ENCODE measurements around the gene FASN.
"Not testable (repeated sequence)": the region's sequence is repeated elsewhere in the genome, so short reads cannot be mapped to it uniquely, and the experiment has no call there.

Gene FASN

GRCh38 chr17:82054351-82055022, 43.5 kb downstream of the FASN start:
- no peak for DNase-seq

- no peak for DNase-seq
Measured at GRCh38 chr17:82053556-82054263, 44.3 kb downstream of the FASN start.

- DNase-seq, result no peak
Measured at GRCh38 chr17:82053130-82053529, 44.9 kb downstream of the FASN start.

GRCh38 chr17:82052638-82053059, 45.4 kb downstream of the FASN start:
- DNase-seq, result no peak

GRCh38 chr17:82051776-82052637, 46.0 kb downstream of the FASN start, which contains the start of the genes GPS1 and RFNG:
Gene GPS1 (plus strand): TSS chr17:82051898. CDS start chr17:82051932, 34 bp downstream.
Gene RFNG (minus strand): TSS chr17:82051811. CDS start chr17:82051766, 45 bp downstream.
- peak; percentile 45 for DNase-seq

GRCh38 chr17:82050761-82051641, 47.0 kb downstream of the FASN start:
- no peak for DNase-seq

GRCh38 chr17:82050152-82050760, 47.8 kb downstream of the FASN start:
- DNase-seq, result no peak

- DNase-seq, result no peak
Measured at GRCh38 chr17:82049521-82049971, 48.5 kb downstream of the FASN start.

GRCh38 chr17:82049106-82049505, 48.9 kb downstream of the FASN start:
- DNase-seq, result no peak

GRCh38 chr17:82048571-82048971, 49.5 kb downstream of the FASN start:
- DNase-seq, result no peak

GRCh38 chr17:82047914-82048570, 50.0 kb downstream of the FASN start:
- DNase-seq, result no peak

GRCh38 chr17:82047379-82047778, 50.7 kb downstream of the FASN start:
- no peak for DNase-seq

- DNase-seq, result no peak
Measured at GRCh38 chr17:82046903-82047302, 51.1 kb downstream of the FASN start.

- no peak for DNase-seq
Measured at GRCh38 chr17:82045936-82046484, 52.0 kb downstream of the FASN start.

GRCh38 chr17:82043507-82043906, 54.5 kb downstream of the FASN start:
- DNase-seq, result no peak

GRCh38 chr17:82042649-82043048, 55.4 kb downstream of the FASN start:
- no peak for DNase-seq

GRCh38 chr17:82041144-82041814, 56.8 kb downstream of the FASN start:
- no peak for DNase-seq

- DNase-seq, result no peak
Measured at GRCh38 chr17:82039695-82040299, 58.2 kb downstream of the FASN start.

GRCh38 chr17:82038796-82039409, 59.1 kb downstream of the FASN start:
- not testable (repeated sequence) for DNase-seq

GRCh38 chr17:82037889-82038195, 60.2 kb downstream of the FASN start:
- DNase-seq, result no peak
